OCI-LY3 (cell line): ENCODE measurements around the gene PCSK2.

Source experiments
- EZH2phosphoT487 ChIP-seq: fragments of 200-600 bp; shearing (Covaris generic); IDR thresholded peaks from 2 replicates; pipeline ENCODE4 v1.6.1; 2018; ENCODE audit warnings: antibody characterized with exemption, mixed run types, low read depth
- TF ChIP-seq, protein P1 (sequence below): fragments of 200-600, 300-600 bp; sonication (generic); IDR thresholded peaks from 2 replicates; pipeline ENCODE4 v1.5.1; 2014; ENCODE audit warnings: antibody characterized with exemption, low read length, low read depth

GRCh38 chr20:17461941-17462340, 235.1 kb downstream of the PCSK2 start:
- TF ChIP-seq, protein P1, sequence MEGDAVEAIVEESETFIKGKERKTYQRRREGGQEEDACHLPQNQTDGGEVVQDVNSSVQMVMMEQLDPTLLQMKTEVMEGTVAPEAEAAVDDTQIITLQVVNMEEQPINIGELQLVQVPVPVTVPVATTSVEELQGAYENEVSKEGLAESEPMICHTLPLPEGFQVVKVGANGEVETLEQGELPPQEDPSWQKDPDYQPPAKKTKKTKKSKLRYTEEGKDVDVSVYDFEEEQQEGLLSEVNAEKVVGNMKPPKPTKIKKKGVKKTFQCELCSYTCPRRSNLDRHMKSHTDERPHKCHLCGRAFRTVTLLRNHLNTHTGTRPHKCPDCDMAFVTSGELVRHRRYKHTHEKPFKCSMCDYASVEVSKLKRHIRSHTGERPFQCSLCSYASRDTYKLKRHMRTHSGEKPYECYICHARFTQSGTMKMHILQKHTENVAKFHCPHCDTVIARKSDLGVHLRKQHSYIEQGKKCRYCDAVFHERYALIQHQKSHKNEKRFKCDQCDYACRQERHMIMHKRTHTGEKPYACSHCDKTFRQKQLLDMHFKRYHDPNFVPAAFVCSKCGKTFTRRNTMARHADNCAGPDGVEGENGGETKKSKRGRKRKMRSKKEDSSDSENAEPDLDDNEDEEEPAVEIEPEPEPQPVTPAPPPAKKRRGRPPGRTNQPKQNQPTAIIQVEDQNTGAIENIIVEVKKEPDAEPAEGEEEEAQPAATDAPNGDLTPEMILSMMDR: no peak
- no peak for TF ChIP-seq EZH2phosphoT487
